Activated naive CD8-positive, alpha-beta T cell treated with anti-CD3 and anti-CD28 coated beads, Interleukin-2, amount 10 ng/mL, durations not matched to agents 7 days and 5 days (primary cell): ENCODE measurements around the gene SMC6. TPM values are rescaled to one million over a fixed set of nuclear protein-coding genes. Genes with fewer than 3 reads are reported as not detected.

ENCODE experiments used
- ATAC-seq: fragments of 150-1000 bp; cut with Tn5 transposase; one replicate; pipeline ENCODE4 v1.10.0; 2021; ENCODE audit warnings: low read depth, moderate library complexity
- POLR2A ChIA-PET: fragments of 350-600 bp; sonication (Branson Sonifier 250); formaldehyde crosslinking; loops from one replicate; lab custom pipeline; 2021; ENCODE audit warnings: antibody characterized with exemption; lab: Charles Lee
- DNase-seq: peaks from one replicate; pipeline ENCODE4 v3.0.0; 2021
- H3K27ac Mint-ChIP-seq: one replicate; pipeline ENCODE4 v1.8.0; 2022; ENCODE audit warnings: mild to moderate bottlenecking, mixed read lengths
- H3K27me3 Mint-ChIP-seq: one replicate; pipeline ENCODE4 v1.8.0; 2022; ENCODE audit warnings: mild to moderate bottlenecking, moderate library complexity, mixed read lengths
- H3K36me3 Mint-ChIP-seq: one replicate; pipeline ENCODE4 v1.8.0; 2021; ENCODE audit warnings: mild to moderate bottlenecking, mixed read lengths
- H3K4me1 Mint-ChIP-seq: one replicate; pipeline ENCODE4 v1.8.0; 2021; ENCODE audit warnings: mixed read lengths
- H3K4me3 Mint-ChIP-seq: one replicate; pipeline ENCODE4 v1.8.0; 2022; ENCODE audit warnings: mild to moderate bottlenecking, moderate library complexity, mixed read lengths
- H3K9me3 Mint-ChIP-seq: one replicate; pipeline ENCODE4 v1.8.0; 2021; ENCODE audit warnings: mixed read lengths
- total RNA-seq, 2 experiments: library from RNA; stranded (reverse); gene quantifications; one replicate each; pipeline ENCODE4 v1.2.3, GENCODE V29; 2021

The SMC6 gene
- total RNA-seq, 2 experiments from 2014 or later = 25.1 to 27.9 TPM

DNA sequence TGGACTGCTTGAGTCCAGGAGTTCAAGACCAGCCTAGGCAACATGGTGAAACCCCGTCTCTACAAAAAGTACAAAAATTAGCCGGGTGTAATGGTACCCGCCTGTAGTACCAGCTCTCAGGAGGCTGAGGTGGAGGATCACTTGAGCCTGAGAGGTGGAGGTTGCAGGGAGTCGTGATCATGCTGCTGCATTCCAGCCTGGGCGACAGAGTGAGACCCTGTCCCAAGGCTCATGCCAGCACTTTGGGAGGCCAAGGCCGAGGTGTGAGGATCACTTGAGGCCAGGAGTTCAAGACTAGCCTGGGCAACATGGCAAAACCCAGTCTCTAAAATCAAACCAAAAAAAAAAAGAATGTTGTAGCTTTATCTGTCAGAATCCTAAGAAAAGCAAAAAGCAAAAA lies 25.4 kb downstream of the SMC6 start:
- Mint-ChIP-seq H3K4me1 (no peaks in the 10 kb centered on the region), H3K9me3 (no peaks in the 10 kb centered on the region), H3K27ac (no peak overlapping the region), H3K27me3 (no peaks in the 10 kb centered on the region), H3K4me3 (no peak overlapping the region), H3K36me3 (peaks cover 17% of the 10 kb centered on the region)
- POLR2A ChIA-PET = interaction anchor here (1.3 kb wide), 1 partner anchor 12 kb away, joined by 3 read pairs; no protein-coding TSS in a partner anchor
- ATAC-seq (no peak), DNase-seq (no peak)

DNA sequence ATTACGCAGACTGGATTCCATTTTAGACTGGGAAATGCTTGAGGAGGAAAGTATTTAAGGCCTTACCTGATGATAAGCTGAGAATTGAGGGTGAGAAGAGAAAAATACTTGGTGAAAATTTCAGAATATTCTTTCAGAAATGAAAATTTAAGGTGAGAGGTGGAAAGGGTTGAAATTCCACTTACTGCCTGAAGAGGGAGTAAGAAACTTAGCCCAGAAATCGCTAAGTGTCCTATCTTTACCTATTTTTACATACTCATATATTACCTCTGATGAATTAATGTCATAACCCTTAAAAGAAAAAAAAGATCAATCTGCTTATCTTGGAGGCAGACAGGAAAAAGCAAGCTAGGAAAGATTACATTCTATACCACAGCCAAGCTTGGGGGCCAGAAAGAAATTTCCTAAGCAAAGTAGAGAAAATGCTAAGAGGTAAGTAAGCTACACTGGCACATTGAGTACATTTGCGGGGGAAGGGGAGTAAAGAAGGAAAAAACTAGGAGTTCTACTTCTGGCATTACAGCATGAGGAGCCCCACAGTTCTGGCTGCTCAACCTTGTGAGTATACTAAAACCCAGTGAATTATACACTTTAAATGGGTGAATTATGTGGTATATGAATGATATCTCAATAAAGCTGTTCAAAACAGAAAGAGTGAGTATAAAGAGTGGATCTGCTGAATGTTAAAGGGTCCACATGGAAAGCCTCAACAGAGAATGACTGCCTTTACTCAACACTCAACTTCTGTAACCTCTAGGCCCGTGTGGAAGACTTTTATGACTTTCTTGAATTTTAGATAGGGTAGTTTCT lies 33.8 kb downstream of the SMC6 start:
- Mint-ChIP-seq H3K4me1 (no peaks in the 10 kb centered on the region), H3K27me3 (no peaks in the 10 kb centered on the region), H3K36me3 (peaks cover 18% of the 10 kb centered on the region), H3K27ac (no peak overlapping the region), H3K9me3 (no peaks in the 10 kb centered on the region), H3K4me3 (no peak overlapping the region)
- POLR2A ChIA-PET = no interaction called here
- ATAC-seq (peak; percentile 22), DNase-seq (no peak)

DNA sequence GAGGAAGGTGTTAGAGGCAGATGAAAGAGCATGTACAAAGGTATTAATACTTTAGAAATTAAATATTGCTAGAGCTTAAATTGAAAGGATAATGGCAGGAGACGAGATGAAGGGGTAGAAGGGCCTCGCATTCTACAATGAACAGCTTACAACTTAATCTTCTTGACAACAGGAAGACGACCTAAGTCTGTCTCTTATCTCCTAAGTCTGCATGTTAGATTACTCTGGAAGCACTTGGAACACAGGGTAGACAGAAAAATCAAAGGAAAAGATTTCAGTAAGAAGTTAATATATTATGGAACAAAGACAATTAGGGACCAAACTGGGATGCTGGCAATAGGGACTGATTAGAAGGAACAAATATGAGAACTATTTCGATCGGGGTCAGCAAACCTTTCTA lies 34.9 kb downstream of the SMC6 start:
- Mint-ChIP-seq H3K27ac (no peak overlapping the region), H3K4me3 (no peak overlapping the region), H3K9me3 (no peaks in the 10 kb centered on the region), H3K27me3 (no peaks in the 10 kb centered on the region), H3K4me1 (no peaks in the 10 kb centered on the region), H3K36me3 (peaks cover 25% of the 10 kb centered on the region)
- ATAC-seq (no peak), DNase-seq (no peak)
- POLR2A ChIA-PET = no interaction called here

DNA sequence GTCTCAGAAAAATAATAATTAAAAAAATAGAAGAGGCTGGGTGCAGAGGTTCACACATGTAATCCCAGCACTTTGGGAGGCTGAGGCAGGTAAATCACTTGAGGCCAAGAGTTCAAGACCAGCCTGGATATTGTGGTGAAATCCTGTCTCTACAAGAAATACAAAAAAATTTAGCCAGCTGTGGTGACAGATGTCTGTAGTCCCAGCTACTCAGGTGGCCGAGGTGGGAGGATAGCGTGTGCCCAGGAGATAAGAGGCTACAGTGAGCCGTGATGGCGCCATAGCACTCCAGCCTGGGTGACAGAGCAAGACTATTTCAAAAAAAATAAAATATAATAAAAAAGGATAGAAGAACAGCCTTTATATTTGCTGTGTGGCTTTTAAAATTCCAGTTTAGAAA lies 35.9 kb downstream of the SMC6 start:
- ATAC-seq (no peak), DNase-seq (no peak)
- Mint-ChIP-seq H3K36me3 (peaks cover 31% of the 10 kb centered on the region), H3K9me3 (no peaks in the 10 kb centered on the region), H3K4me3 (no peak overlapping the region), H3K27me3 (no peaks in the 10 kb centered on the region), H3K27ac (no peak overlapping the region), H3K4me1 (no peaks in the 10 kb centered on the region)
- POLR2A ChIA-PET = no interaction called here

DNA sequence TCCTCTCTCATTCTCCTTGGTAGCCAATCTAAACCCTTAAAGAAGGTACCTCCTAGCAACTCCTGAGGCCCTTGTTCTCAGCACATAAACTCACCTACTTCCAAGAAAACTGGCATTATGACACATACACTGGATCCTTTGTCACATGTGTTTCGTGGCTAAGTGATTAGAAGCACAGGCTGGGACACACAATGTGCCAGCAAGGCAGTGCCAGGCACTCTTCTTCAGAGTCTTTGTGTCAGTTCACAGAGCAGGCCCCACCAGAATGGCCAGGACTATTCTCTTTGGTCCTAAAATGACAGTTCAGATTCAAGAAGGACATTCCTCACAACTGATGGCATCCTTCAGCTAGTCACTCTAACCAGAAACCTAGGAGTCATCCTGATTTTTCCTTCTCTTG lies 40.3 kb downstream of the SMC6 start:
- no peak for ATAC-seq
- Mint-ChIP-seq H3K27me3 (no peaks in the 10 kb centered on the region), H3K9me3 (no peaks in the 10 kb centered on the region)

DNA sequence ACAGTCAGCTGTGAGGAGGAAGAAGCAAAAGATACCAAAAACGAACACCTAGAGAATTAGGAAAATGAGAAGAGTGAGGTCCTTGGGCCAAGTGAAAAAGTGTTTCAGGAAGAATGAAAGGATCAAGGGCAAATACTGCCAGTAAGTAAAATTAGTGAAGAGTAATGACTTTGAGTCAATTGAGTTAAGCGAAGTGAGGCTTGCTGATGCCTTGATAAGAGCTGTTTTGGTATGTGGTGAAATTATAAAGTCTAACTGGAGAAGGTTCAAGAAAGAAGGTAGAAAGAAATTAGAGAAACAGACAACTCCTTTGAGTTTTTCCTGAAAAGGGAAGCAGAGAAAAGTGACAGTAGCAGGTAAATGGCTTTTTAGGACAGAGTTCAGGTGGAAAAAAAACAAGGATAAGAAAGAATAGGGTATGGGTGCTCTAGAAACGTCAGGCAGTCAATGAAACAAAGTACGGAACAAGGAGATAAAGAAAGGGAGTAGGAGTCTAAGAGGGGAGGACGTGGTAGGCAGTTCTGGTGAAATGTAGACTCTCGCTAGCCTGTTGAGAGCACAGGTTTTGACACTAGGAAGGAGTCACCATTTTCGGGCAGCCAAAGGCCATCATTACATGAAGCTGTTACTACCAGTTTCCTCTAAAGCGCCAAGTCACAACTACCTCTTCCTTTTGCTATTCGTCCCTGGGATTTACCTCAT lies 42.9 kb downstream of the SMC6 start:
- no peak for ATAC-seq
- H3K4me1 Mint-ChIP-seq = no peaks in the 10 kb centered on the region
- H3K9me3 Mint-ChIP-seq = no peaks in the 10 kb centered on the region
- no peak for DNase-seq
- no peak overlapping the region for H3K27ac Mint-ChIP-seq
- no peak overlapping the region for H3K4me3 Mint-ChIP-seq
- H3K36me3 Mint-ChIP-seq = peaks cover 15% of the 10 kb centered on the region
- POLR2A ChIA-PET = no interaction called here
- no peaks in the 10 kb centered on the region for H3K27me3 Mint-ChIP-seq

More for the DNA sequence above, 40.3 kb downstream of the SMC6 start:
- no peak overlapping the region for H3K4me3 Mint-ChIP-seq
- H3K27ac Mint-ChIP-seq = no peak overlapping the region
- H3K4me1 Mint-ChIP-seq = no peaks in the 10 kb centered on the region
- peaks cover 20% of the 10 kb centered on the region for H3K36me3 Mint-ChIP-seq
- DNase-seq = no peak
- POLR2A ChIA-PET = no interaction called here

DNA sequence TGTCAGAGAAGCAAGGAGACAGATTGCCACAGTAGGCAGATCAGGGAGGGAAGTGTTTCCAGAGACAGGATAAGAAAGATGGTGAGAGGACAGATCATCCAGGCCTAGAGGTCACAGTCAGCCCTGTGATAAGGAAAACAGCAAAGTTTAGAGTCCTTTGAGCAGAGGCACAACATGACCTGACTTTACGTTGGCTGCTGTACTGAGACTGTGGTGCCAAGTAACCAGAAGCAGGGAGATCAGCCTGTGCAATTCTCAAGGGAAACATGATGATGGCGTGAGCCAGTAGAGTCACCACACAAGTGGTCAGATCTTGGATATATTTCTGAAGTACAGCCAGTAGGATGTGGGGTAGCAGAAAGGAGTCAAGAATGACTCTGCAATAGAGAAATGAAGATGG lies 43.7 kb downstream of the SMC6 start:
- H3K4me1 Mint-ChIP-seq = no peaks in the 10 kb centered on the region
- POLR2A ChIA-PET = no interaction called here
- DNase-seq = no peak
- H3K36me3 Mint-ChIP-seq = peaks cover 15% of the 10 kb centered on the region
- no peak overlapping the region for H3K27ac Mint-ChIP-seq
- ATAC-seq = no peak
- no peak overlapping the region for H3K4me3 Mint-ChIP-seq
- H3K27me3 Mint-ChIP-seq = no peaks in the 10 kb centered on the region
- no peaks in the 10 kb centered on the region for H3K9me3 Mint-ChIP-seq

DNA sequence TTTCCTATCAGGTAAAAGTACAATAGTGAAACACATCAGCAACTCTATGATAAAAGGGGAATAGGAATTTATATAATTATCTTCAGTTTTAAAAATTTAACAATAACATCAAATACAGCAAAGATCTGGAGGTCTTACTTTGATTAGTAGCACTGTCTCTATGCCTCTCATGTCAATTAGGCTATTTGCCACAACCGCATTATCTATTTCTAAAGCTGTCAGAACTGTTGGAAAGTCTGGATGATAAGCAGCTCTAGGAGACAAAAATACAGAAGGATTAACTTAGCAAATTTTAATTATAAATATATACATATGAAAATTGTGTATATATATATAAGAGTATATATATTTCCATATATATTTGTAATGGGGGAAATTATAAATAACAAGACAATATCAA lies 45.1 kb downstream of the SMC6 start:
- ATAC-seq = no peak
- Mint-ChIP-seq H3K4me3 (no peak overlapping the region), H3K36me3 (peaks cover 10% of the 10 kb centered on the region), H3K27ac (no peak overlapping the region), H3K4me1 (no peaks in the 10 kb centered on the region), H3K9me3 (no peaks in the 10 kb centered on the region), H3K27me3 (no peaks in the 10 kb centered on the region)
- DNase-seq = no peak
- POLR2A ChIA-PET = no interaction called here

DNA sequence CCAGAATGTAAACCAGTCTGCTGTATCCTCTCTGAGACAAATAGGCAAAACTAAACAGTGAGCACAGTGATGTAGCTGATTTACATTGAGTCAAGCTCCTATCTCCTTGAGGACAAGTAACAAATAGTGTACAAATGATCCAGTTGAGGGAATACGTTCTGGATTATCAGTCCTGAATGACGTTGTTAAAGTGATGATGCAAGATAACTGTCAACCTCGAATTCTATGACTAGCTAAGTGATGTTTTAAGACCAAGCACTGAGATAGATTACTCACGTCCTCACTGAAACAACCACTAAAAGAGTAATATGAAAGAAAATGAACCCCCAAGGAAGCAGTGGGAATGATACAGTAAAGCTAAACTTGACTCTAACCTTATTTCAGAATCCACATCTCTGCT lies 46.8 kb downstream of the SMC6 start:
- DNase-seq (no peak), ATAC-seq (no peak)
- Mint-ChIP-seq H3K4me1 (no peaks in the 10 kb centered on the region), H3K36me3 (peaks cover 3% of the 10 kb centered on the region), H3K9me3 (no peaks in the 10 kb centered on the region), H3K27me3 (no peaks in the 10 kb centered on the region), H3K4me3 (no peak overlapping the region), H3K27ac (no peak overlapping the region)
- POLR2A ChIA-PET = no interaction called here

DNA sequence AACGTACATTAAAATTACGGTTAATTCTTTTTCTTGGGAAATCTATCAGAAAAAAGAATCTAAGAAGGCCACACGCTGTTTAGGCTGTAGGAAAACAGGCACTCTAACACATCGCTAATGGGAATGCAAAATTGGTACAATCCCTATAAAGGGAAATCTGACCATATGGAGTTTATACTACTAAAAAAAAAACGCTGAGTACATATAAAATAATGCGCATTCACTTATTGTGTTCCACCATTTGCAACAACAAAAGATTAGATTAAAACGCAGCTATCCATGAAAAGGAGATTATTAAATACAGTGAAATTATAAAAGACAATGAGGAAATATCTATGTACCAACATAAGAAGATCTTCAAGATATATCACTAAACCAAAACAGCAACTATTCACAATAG lies 62.8 kb downstream of the SMC6 start:
- Mint-ChIP-seq H3K36me3 (peaks cover 37% of the 10 kb centered on the region), H3K4me3 (no peak overlapping the region), H3K27me3 (no peaks in the 10 kb centered on the region), H3K9me3 (peaks cover 2% of the 10 kb centered on the region), H3K27ac (no peak overlapping the region), H3K4me1 (no peaks in the 10 kb centered on the region)
- POLR2A ChIA-PET = no interaction called here
- no peak for ATAC-seq
- DNase-seq = no peak

DNA sequence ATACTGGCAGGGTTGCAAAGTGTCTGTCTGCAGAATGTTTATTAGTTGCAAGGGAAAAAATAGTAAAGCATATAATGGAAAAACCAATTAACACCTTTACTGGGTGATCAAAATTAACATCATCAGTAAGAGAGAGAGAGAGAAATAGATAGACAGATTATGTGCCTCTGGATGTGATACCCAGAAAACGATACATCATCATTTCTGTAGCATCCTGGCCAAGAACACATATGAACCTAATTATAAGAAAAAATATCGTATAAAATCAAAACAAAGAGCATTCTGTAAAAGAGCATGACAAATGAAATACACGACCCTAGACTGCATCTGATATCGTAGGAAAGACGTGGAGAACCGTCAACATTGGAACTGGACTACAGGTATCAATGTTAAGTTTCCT lies 64.6 kb downstream of the SMC6 start:
- Mint-ChIP-seq H3K27me3 (no peaks in the 10 kb centered on the region), H3K4me1 (no peaks in the 10 kb centered on the region), H3K9me3 (peaks cover 2% of the 10 kb centered on the region), H3K36me3 (peaks cover 32% of the 10 kb centered on the region), H3K27ac (peak overlapping the region; percentile 19), H3K4me3 (no peak overlapping the region)
- POLR2A ChIA-PET = no interaction called here
- no peak for DNase-seq
- no peak for ATAC-seq

DNA sequence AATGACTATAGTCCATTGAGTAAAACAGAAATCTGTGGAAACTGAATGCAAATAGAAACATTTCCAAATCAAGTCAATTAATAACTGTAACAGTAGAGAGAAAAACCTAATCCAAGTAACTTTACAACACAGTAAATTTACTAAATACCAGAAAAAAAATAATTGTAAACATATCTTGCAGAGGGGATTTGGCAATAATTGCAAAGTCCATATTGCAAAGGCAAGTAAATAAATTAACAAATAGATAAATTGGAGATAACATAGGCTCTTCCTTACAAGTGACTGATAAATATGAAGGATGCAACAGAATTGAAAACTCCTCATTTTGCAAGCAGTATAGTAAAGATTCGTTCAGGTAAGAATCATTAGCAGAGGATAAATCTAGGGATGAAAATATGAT lies 65.0 kb downstream of the SMC6 start:
- Mint-ChIP-seq H3K9me3 (peaks cover 2% of the 10 kb centered on the region), H3K4me3 (no peak overlapping the region), H3K4me1 (no peaks in the 10 kb centered on the region), H3K27ac (peak overlapping the region; percentile 19), H3K36me3 (peaks cover 30% of the 10 kb centered on the region), H3K27me3 (no peaks in the 10 kb centered on the region)
- ATAC-seq = no peak
- no peak for DNase-seq
- POLR2A ChIA-PET = no interaction called here

DNA sequence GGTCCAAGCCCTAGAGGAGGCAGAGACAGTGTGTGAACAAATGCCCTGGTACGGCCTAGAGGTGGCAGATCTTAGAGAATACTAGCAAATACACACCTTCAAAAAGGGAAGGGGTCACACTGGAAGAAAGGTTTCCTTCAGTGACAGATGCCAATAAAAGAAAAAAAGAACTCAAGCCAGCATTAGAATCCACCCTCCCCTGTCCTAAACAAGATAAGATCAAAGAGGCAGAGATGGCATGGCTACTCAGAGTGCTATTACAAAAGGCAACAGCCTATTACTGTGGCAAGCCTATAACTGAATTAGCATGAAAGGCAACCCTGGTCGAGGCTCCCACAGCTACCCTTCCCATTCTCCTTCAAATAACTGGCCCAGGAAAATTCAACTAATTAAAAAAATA lies 69.6 kb downstream of the SMC6 start:
- Mint-ChIP-seq H3K4me1 (no peaks in the 10 kb centered on the region), H3K27me3 (no peaks in the 10 kb centered on the region), H3K4me3 (no peak overlapping the region), H3K36me3 (peaks cover 19% of the 10 kb centered on the region), H3K9me3 (no peaks in the 10 kb centered on the region), H3K27ac (no peak overlapping the region)
- no peak for DNase-seq
- POLR2A ChIA-PET = no interaction called here
- ATAC-seq = no peak
